ENCODE results near the gene ADARB2. TPM values are rescaled to one million over a fixed set of nuclear protein-coding genes. Genes with fewer than 3 reads are reported as not detected.
A peak's percentile ranks its signal among the peaks of the same experiment; 100 is the strongest.

The ADARB2 gene
- total RNA-seq, 2 donors from 2014 or later = 1.1 to 1.8 TPM

DNA sequence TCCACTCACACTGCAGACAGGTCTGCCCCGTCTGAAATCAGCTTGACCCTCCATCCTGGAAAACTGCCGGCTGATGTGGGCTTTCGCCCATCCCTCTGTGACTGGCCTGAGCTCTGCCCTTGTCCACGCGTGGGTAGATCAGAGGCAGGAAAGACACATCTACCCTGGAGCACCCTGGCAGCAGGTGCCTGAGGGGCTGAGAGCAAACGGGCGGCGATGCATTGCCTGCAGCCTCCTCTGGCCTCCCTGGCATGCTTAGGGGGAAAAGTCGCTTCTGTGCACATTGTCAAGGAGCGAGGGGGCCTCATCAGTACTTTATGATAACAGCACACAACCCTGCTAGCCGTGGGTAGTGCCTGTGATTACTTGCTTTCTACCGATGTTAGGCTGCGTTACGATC, 109.4 kb downstream of the ADARB2 start:
- TF ChIP-seq CTCF (conservative IDR thresholded peaks at IDR 0.05) = no peak
- H3K4me3 Mint-ChIP-seq = no peak overlapping the region

DNA sequence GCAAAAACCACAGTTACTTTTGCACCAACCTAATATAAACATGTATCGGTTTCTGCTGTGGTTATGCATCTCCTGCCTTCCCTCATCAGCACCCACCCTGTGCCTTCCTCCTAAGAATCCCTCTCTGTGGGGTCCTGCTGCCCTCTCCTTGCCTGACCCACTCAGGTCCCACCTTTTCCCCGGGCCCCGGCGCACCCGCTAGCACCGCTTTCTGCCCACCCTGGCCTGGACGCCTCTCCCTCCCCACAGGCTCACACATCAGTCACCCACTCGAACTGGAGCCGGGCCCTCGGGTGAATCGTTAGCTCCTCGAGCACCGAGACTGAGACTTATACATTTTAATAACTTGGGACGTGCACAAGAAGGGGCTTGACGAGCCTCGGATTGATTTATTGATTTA, 110.5 kb downstream of the ADARB2 start:
- no peak for TF ChIP-seq CTCF (conservative IDR thresholded peaks at IDR 0.05)
- no peaks in the 10 kb centered on the region for H3K4me1 ChIP-seq (ENCODE audit: control insufficient read depth, insufficient read depth, low read length)
- no peak overlapping the region for H3K4me3 Mint-ChIP-seq
- H3K27me3 Mint-ChIP-seq (ENCODE audit: insufficient read depth) = no peaks in the 10 kb centered on the region
- H3K27me3 ChIP-seq (ENCODE audit: control insufficient read depth, insufficient read depth, low read length, poor library complexity, severe bottlenecking) = no peaks in the 10 kb centered on the region
- 90 to 91% methylated on average over 10 to 16 of the region's 16 CpGs for WGBS, 2 experiments (ENCODE audit: insufficient coverage in 1 of 2, insufficient read length in 1 of 2)
- peaks cover 4% of the 10 kb centered on the region for H3K4me1 Mint-ChIP-seq
- no peaks in the 10 kb centered on the region for H3K9me3 Mint-ChIP-seq
- H3K9me3 ChIP-seq (ENCODE audit: control insufficient read depth, low read length) = no peaks in the 10 kb centered on the region
- H3K9ac ChIP-seq (ENCODE audit: extremely low read depth, low read length, poor library complexity, severe bottlenecking) = no peak overlapping the region
- H3K36me3 ChIP-seq (ENCODE audit: control insufficient read depth, insufficient read depth, low read length) = no peaks in the 10 kb centered on the region
- no peaks in the 10 kb centered on the region for H3K36me3 Mint-ChIP-seq (ENCODE audit: low read depth)
- H3K4me3 ChIP-seq (ENCODE audit: low read length) = no peak overlapping the region
- DNase-seq = peak; percentile 30
- H3K27ac ChIP-seq (ENCODE audit: low read depth, low read length) = no peak overlapping the region
- no peak overlapping the region for H3K27ac Mint-ChIP-seq

More for the DNA sequence above, 109.4 kb downstream of the ADARB2 start:
- no peak overlapping the region for H3K4me3 ChIP-seq (ENCODE audit: low read length)
- Mint-ChIP-seq H3K9me3 (no peaks in the 10 kb centered on the region), H3K36me3 (ENCODE audit: low read depth) (no peaks in the 10 kb centered on the region), H3K27me3 (ENCODE audit: insufficient read depth) (no peaks in the 10 kb centered on the region), H3K27ac (no peak overlapping the region), H3K4me1 (peaks cover 4% of the 10 kb centered on the region)
- 81 to 87% methylated on average over 12 to 14 of the region's 14 CpGs for WGBS, 2 experiments (ENCODE audit: insufficient coverage in 1 of 2, insufficient read length in 1 of 2)
- H3K9me3 ChIP-seq (ENCODE audit: control insufficient read depth, low read length) = no peaks in the 10 kb centered on the region
- H3K36me3 ChIP-seq (ENCODE audit: control insufficient read depth, insufficient read depth, low read length) = no peaks in the 10 kb centered on the region
- H3K27ac ChIP-seq (ENCODE audit: low read depth, low read length) = no peak overlapping the region
- no peaks in the 10 kb centered on the region for H3K4me1 ChIP-seq (ENCODE audit: control insufficient read depth, insufficient read depth, low read length)
- H3K9ac ChIP-seq (ENCODE audit: extremely low read depth, low read length, poor library complexity, severe bottlenecking) = no peak overlapping the region
- H3K27me3 ChIP-seq (ENCODE audit: control insufficient read depth, insufficient read depth, low read length, poor library complexity, severe bottlenecking) = no peaks in the 10 kb centered on the region
- peak; percentile 40 for DNase-seq

GRCh38 chr10:1626410-1626809, 110.9 kb downstream of the ADARB2 start:
- no peak overlapping the region for H3K27ac ChIP-seq (ENCODE audit: low read depth, low read length)
- H3K4me3 ChIP-seq (ENCODE audit: low read length) = no peak overlapping the region
- no peaks in the 10 kb centered on the region for H3K9me3 ChIP-seq (ENCODE audit: control insufficient read depth, low read length)
- no peaks in the 10 kb centered on the region for H3K4me1 ChIP-seq (ENCODE audit: control insufficient read depth, insufficient read depth, low read length)
- H3K4me1 Mint-ChIP-seq = peaks cover 4% of the 10 kb centered on the region
- TF ChIP-seq CTCF (conservative IDR thresholded peaks at IDR 0.05) = no peak
- H3K36me3 Mint-ChIP-seq (ENCODE audit: low read depth) = no peaks in the 10 kb centered on the region
- no peaks in the 10 kb centered on the region for H3K27me3 ChIP-seq (ENCODE audit: control insufficient read depth, insufficient read depth, low read length, poor library complexity, severe bottlenecking)
- H3K27me3 Mint-ChIP-seq (ENCODE audit: insufficient read depth) = no peaks in the 10 kb centered on the region
- H3K9ac ChIP-seq (ENCODE audit: extremely low read depth, low read length, poor library complexity, severe bottlenecking) = no peak overlapping the region
- H3K27ac Mint-ChIP-seq = no peak overlapping the region
- no peaks in the 10 kb centered on the region for H3K9me3 Mint-ChIP-seq
- H3K36me3 ChIP-seq (ENCODE audit: control insufficient read depth, insufficient read depth, low read length) = no peaks in the 10 kb centered on the region
- peak; percentile 28 for DNase-seq
- no peak overlapping the region for H3K4me3 Mint-ChIP-seq
- WGBS, 2 experiments (ENCODE audit: insufficient coverage in 1 of 2, insufficient read length in 1 of 2) = 90 to 91% methylated on average over 14 to 19 of the region's 22 CpGs
